Colonic mucosa (tissue), 4 donors: ENCODE results near the gene MROH2A. TPM values are rescaled to one million over a fixed set of nuclear protein-coding genes. Genes with fewer than 3 reads are reported as not detected.
"Not testable (repeated sequence)": the region's sequence is repeated elsewhere in the genome, so short reads cannot be mapped to it uniquely, and the experiment has no call there.

Source experiments
- DNase-seq: peaks from one replicate; pipeline ENCODE4 v3.0.0-alpha.2; 2020
- H3K27ac ChIP-seq: fragments of 200-600 bp; one replicate; pipeline ENCODE4 v1.8.0; 2021
- H3K27me3 ChIP-seq: fragments of 200-600 bp; one replicate; pipeline ENCODE4 v1.8.0; 2021
- H3K36me3 ChIP-seq: fragments of 200-600 bp; one replicate; pipeline ENCODE4 v1.8.0; 2021
- H3K4me1 ChIP-seq: fragments of 200-600 bp; one replicate; pipeline ENCODE4 v1.8.0; 2021; ENCODE audit warnings: mild to moderate bottlenecking
- H3K4me3 ChIP-seq: fragments of 200-600 bp; one replicate; pipeline ENCODE4 v1.8.0; 2021
- H3K9ac ChIP-seq, 2 donors: one replicate each; pipeline ENCODE4 v1.7.0; 2013; ENCODE audit warnings: control low read depth in 2 of 2, low read depth in 2 of 2, low read length in 2 of 2
- H3K9me3 ChIP-seq: fragments of 200-600 bp; one replicate; pipeline ENCODE4 v1.8.0; 2021
- CTCF ChIP-seq: fragments of 200-600 bp; IDR thresholded peaks from one replicate; pipeline ENCODE4 v1.8.0; 2022; ENCODE audit warnings: antibody characterized with exemption, mild to moderate bottlenecking
- intact Hi-C: fragments of 100-400 bp; cut with DNase I; formaldehyde crosslinking; loops from one replicate; pipeline ENCODE4 v1.14.1; 2022
- total RNA-seq, 2 donors: library from RNA; stranded (reverse); fragmentation: NEBNext Ultra II Directional in 1 of 2; extraction: Animal tissue kit (Norgen Biotek cat#: 25700) in 1 of 2; gene quantifications; one replicate each; pipeline ENCODE4 v1.2.1, GENCODE V29; 2021
- donor health status: healthy.
- donor health status: DM: no; HTN: no; CAD: no.
- donor health status: DM: no; HTN: no; CAD: no.

MROH2A gene
- total RNA-seq, 2 donors from 2014 or later = not detected

GRCh38 chr2:233871432-233871831, 93.3 kb downstream of the MROH2A start:
- TF ChIP-seq CTCF = no peak
- Histone ChIP-seq H3K36me3 (no peaks in the 10 kb centered on the region), H3K27ac (no peak overlapping the region), H3K4me1 (no peaks in the 10 kb centered on the region), H3K9me3 (no peaks in the 10 kb centered on the region), H3K27me3 (no peaks in the 10 kb centered on the region), H3K9ac (no peak overlapping the region), H3K4me3 (no peak overlapping the region)
- intact Hi-C loops = no loop called here
- DNase-seq = no peak

GRCh38 chr2:233872125-233872524, 94.0 kb downstream of the MROH2A start:
- H3K27ac ChIP-seq, H3K9ac ChIP-seq, DNase-seq, H3K4me3 ChIP-seq, H3K27me3 ChIP-seq, intact Hi-C loops, H3K36me3 ChIP-seq, H3K4me1 ChIP-seq, H3K9me3 ChIP-seq: not testable (repeated sequence)

GRCh38 chr2:233882353-233882752, 104.2 kb downstream of the MROH2A start:
- Histone ChIP-seq H3K27ac (no peak overlapping the region), H3K36me3 (no peaks in the 10 kb centered on the region), H3K4me3 (no peak overlapping the region), H3K9ac (no peak overlapping the region), H3K4me1 (no peaks in the 10 kb centered on the region), H3K9me3 (no peaks in the 10 kb centered on the region), H3K27me3 (no peaks in the 10 kb centered on the region)
- TF ChIP-seq CTCF = no peak
- no peak for DNase-seq
- intact Hi-C loops = no loop called here

Other genes with a start within 250 kb of the MROH2A start
- 10 to 100 TPM; 22.1 to 32.7 TPM for gene USP40, start 211.5 kb upstream of the MROH2A start, total RNA-seq
- gene UGT1A8, start 160.7 kb upstream of the MROH2A start, total RNA-seq = 10 to 100 TPM; 15.9 to 16.8 TPM
- gene UGT1A10, start 141.9 kb upstream of the MROH2A start, total RNA-seq = 10 to 100 TPM; 45.2 to 82.9 TPM
- 1 to 10 TPM; 2.0 to 2.3 TPM for gene UGT1A9, start 106.4 kb upstream of the MROH2A start, total RNA-seq
- 1 to 10 TPM; 3.1 TPM for gene UGT1A7, start 96.4 kb upstream of the MROH2A start, total RNA-seq
- 1 to 10 TPM; 4.4 to 5.5 TPM for gene UGT1A6, start 85.4 kb upstream of the MROH2A start, total RNA-seq
- 1 to 10 TPM; 1.1 to 2.4 TPM for gene UGT1A5, start 65.4 kb upstream of the MROH2A start, total RNA-seq
- 1 to 10 TPM in 1 of 2 donors, under 1 TPM in 1; 0.93 to 1.8 TPM for gene UGT1A4, start 59.6 kb upstream of the MROH2A start, total RNA-seq
- 1 to 10 TPM; 1.0 to 1.9 TPM for gene UGT1A3, start 49.3 kb upstream of the MROH2A start, total RNA-seq
- gene UGT1A1, start 18.1 kb upstream of the MROH2A start, total RNA-seq = 1 to 10 TPM; 1.2 to 1.9 TPM
- 10 to 100 TPM in 1 of 2 donors, 1 to 10 TPM in 1; 8.9 to 40.8 TPM for gene HJURP, start 76.2 kb downstream of the MROH2A start, total RNA-seq
- not detected for gene TRPM8, start 139.0 kb downstream of the MROH2A start, total RNA-seq